Measurements from ENCODE around the gene MAPK10. TPM values are rescaled to one million over a fixed set of nuclear protein-coding genes. Genes with fewer than 3 reads are reported as not detected.
"Not testable (repeated sequence)": the region's sequence is repeated elsewhere in the genome, so short reads cannot be mapped to it uniquely, and the experiment has no call there.

MAPK10 gene
- total RNA-seq, 4 donors from 2014 or later, result 2.0 to 16.8 (median 4.1) TPM

GRCh38 chr4:86178211-86178610 lies 181.6 kb downstream of the MAPK10 start:
- no peak overlapping the region for H3K27ac ChIP-seq
- no peak overlapping the region for H3K4me3 ChIP-seq
- no peaks in the 10 kb centered on the region for H3K4me1 ChIP-seq
- H3K9me3 ChIP-seq, result no peaks in the 10 kb centered on the region
- H3K36me3 ChIP-seq, result no peaks in the 10 kb centered on the region
- H3K27me3 ChIP-seq, result no peaks in the 10 kb centered on the region
- no peak for DNase-seq (ENCODE audit: low spot score in 2 of 2)
- TF ChIP-seq POLR2A (IDR thresholded peaks at IDR 0.05) (no peak), EP300 (IDR thresholded peaks at IDR 0.05) (no peak), CTCF (IDR thresholded peaks at IDR 0.05) (no peak), POLR2AphosphoS5 (IDR thresholded peaks at IDR 0.05) (no peak)

GRCh38 chr4:86174506-86174905 lies 185.3 kb downstream of the MAPK10 start:
- Histone ChIP-seq H3K27me3 (no peaks in the 10 kb centered on the region), H3K4me1 (no peaks in the 10 kb centered on the region), H3K27ac (no peak overlapping the region), H3K36me3 (no peaks in the 10 kb centered on the region), H3K4me3 (no peak overlapping the region), H3K9me3 (no peaks in the 10 kb centered on the region)
- TF ChIP-seq POLR2A (IDR thresholded peaks at IDR 0.05), result no peak
- TF ChIP-seq POLR2AphosphoS5 (IDR thresholded peaks at IDR 0.05), result no peak
- no peak for TF ChIP-seq CTCF (IDR thresholded peaks at IDR 0.05)
- TF ChIP-seq EP300 (IDR thresholded peaks at IDR 0.05), result no peak
- DNase-seq (ENCODE audit: low spot score in 2 of 2), result no peak
- WGBS, result 54% methylated on average over 1 of the region's 1 CpG

- H3K36me3 ChIP-seq; DNase-seq (ENCODE audit: low spot score in 2 of 2); H3K27ac ChIP-seq; H3K4me3 ChIP-seq; H3K27me3 ChIP-seq; H3K4me1 ChIP-seq; H3K9me3 ChIP-seq: not testable (repeated sequence)
- WGBS, result 91% methylated on average over 10 of the region's 10 CpGs
Measured at GRCh38 chr4:86168335-86168734, 191.5 kb downstream of the MAPK10 start.

- no peaks in the 10 kb centered on the region for H3K27me3 ChIP-seq
- 89% methylated on average over 2 of the region's 2 CpGs for whole genome bisulfite sequencing
- H3K4me1 ChIP-seq, result no peaks in the 10 kb centered on the region
- no peak overlapping the region for H3K4me3 ChIP-seq
- no peak for DNase-seq (ENCODE audit: low spot score in 2 of 2)
- no peaks in the 10 kb centered on the region for H3K9me3 ChIP-seq
- no peaks in the 10 kb centered on the region for H3K36me3 ChIP-seq
- no peak for TF ChIP-seq EP300 (IDR thresholded peaks at IDR 0.05)
- TF ChIP-seq CTCF (IDR thresholded peaks at IDR 0.05), result no peak
- no peak for TF ChIP-seq POLR2AphosphoS5 (IDR thresholded peaks at IDR 0.05)
- TF ChIP-seq POLR2A (IDR thresholded peaks at IDR 0.05), result no peak
- no peak overlapping the region for H3K27ac ChIP-seq
Measured at GRCh38 chr4:86160426-86160825, 199.4 kb downstream of the MAPK10 start.

GRCh38 chr4:86159216-86159615 lies 200.6 kb downstream of the MAPK10 start:
- H3K36me3 ChIP-seq, result no peaks in the 10 kb centered on the region
- H3K4me1 ChIP-seq, result no peaks in the 10 kb centered on the region
- no peaks in the 10 kb centered on the region for H3K27me3 ChIP-seq
- DNase-seq (ENCODE audit: low spot score in 2 of 2), result no peak
- WGBS, result 90% methylated on average over 4 of the region's 4 CpGs
- no peaks in the 10 kb centered on the region for H3K9me3 ChIP-seq
- no peak overlapping the region for H3K27ac ChIP-seq
- no peak overlapping the region for H3K4me3 ChIP-seq
- TF ChIP-seq POLR2AphosphoS5 (IDR thresholded peaks at IDR 0.05) (no peak), CTCF (IDR thresholded peaks at IDR 0.05) (no peak), POLR2A (IDR thresholded peaks at IDR 0.05) (no peak), EP300 (IDR thresholded peaks at IDR 0.05) (no peak)

GRCh38 chr4:86156531-86156930 lies 203.3 kb downstream of the MAPK10 start:
- TF ChIP-seq POLR2AphosphoS5 (IDR thresholded peaks at IDR 0.05) (no peak), CTCF (IDR thresholded peaks at IDR 0.05) (no peak), EP300 (IDR thresholded peaks at IDR 0.05) (no peak), POLR2A (IDR thresholded peaks at IDR 0.05) (no peak)
- Histone ChIP-seq H3K9me3 (no peaks in the 10 kb centered on the region), H3K27ac (no peak overlapping the region), H3K36me3 (no peaks in the 10 kb centered on the region), H3K4me3 (no peak overlapping the region), H3K27me3 (no peaks in the 10 kb centered on the region), H3K4me1 (no peaks in the 10 kb centered on the region)
- no peak for DNase-seq (ENCODE audit: low spot score in 2 of 2)
- 87% methylated on average over 2 of the region's 2 CpGs for WGBS
